Stimulated activated CD4-positive, alpha-beta T cell treated with anti-CD3 and anti-CD28 coated beads, Interleukin-1b, Interleukin-23, amount 100 ng/mL, for 4 hours (primary cell): Measurements from ENCODE around the gene NFKBIA.
"Not testable (repeated sequence)": the region's sequence is repeated elsewhere in the genome, so short reads cannot be mapped to it uniquely, and the experiment has no call there.

Experiments used
- DNase-seq, 2 donors: peaks; one replicate each; pipeline ENCODE4 v3.0.0-alpha.2; 2020; ENCODE audit warnings: low read depth in 2 of 2

Gene NFKBIA

DNA sequence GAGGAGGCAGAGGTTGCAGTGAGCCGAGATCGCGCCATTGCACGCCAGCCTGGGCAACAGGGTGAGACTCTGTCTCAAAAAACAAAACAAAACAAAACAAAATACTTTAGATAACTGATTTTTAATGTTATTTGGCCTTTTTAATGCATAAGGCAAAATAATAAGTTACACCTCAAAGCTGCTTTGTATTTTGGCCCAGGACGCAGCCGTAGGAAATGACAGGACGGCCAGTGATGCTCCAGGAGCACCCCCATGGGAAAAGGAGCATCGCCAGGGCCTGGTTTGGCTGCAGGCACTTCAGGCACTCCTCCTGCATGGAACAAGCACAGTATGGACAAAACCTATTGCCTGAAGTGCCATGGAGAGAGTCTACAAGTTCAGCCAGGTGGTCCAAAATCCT lies 3.5 kb upstream of the NFKBIA start:
- DNase-seq, result no peak

DNA sequence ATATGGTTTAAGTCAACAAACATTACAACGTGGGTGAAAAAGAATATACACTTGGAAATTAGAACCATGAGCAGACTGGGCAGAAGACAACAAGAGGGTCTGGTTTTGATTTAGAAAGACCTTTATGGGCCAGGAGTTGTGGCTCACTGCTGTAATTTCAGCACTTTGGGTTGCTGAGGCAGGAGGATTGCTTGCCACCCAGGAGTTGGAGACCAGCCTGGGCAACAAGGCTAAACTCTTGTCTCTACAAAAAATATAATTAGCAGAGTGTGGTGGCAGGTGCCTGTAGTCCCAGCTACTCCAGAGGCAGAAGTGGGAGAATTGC lies 2.7 kb upstream of the NFKBIA start:
- DNase-seq, result no peak

DNA sequence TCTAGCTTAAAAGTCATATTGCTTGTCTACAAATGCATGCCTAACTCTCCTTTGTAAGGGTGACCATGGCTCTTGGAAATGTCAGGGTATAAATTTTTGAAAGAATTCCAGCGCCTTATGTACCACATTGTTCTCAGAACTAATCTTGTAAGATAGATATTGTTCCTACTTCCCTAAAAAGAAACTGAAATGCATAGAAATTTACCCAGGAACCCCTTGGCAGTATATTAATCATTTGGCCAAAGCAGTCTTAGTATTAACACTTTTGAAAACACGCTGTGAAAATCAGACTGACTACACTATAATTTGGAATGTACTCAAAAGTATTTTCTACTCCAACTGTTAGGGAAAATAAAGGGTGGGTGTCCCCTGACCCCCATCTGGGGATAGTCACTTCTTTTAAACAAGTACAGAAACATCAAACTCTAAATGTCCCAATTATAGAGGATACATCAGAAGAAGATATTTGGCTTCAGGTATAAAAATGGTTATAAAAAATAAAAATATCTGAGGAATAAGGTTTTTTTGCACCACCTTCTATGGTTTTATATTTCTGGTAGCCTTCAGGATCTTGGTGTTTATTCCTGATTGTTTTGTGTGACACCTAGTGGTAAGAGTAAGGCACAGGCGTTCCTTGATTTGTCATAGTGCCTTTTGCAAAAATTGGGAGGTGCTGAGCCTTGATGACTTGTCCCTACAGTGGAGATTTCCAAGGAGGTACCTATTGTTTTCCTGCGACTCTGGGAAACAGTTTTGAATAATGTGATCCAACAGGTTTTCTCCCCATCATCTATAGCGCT lies 2.2 kb upstream of the NFKBIA start:
- DNase-seq, result no peak

DNA sequence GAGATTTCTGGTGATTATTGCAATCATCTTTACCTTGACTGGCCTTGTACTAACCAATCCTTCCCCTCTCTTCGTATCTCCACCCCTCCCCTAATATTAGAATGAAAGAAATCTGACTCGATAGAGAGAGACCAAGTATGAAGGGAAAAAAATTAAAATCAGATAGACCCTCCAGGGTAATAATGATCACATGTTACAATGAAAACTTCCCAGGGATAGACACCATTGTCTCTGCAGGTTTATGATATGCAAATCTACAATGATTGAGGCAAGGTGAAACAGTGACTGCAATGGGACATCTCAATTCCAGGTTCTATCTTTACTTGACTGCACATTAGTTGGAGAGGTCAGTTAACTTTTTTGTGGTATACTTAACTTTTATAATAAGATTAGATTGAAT lies 1.5 kb upstream of the NFKBIA start:
- DNase-seq, result no peak

DNA sequence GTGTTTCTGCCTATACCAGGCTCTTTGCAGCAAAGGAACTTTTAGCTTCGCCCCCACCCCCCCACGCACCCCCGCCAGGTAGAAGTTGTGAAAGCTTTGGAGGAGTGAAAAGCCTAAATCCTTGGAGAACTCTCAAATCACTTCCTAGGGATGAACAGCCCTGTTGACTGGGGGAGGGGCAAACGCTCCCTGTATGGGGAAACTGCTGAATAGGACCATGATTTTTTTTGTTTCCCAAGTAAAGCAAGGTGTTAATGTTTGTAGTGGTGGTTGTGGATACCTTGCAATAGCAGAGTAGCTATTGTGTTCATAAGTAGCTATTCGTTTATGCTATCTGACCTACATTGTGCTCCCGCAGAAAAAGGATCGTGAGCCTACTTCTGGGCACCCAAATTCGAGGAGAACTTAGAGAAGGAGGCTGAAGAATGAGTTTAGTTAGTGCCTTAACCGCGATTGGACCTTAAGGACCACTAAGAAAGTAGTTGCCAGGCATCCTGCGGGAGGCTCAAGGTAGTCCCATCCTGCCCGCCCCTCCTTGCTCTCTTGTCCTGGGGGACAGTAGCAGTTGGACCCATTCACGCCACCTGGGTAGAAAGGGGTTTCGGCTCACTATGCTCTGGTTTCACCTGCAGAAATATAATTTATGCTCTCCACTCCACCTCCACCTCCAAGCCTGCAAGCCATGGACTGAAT lies 901 bp upstream of the NFKBIA start:
- DNase-seq, result no peak

DNA sequence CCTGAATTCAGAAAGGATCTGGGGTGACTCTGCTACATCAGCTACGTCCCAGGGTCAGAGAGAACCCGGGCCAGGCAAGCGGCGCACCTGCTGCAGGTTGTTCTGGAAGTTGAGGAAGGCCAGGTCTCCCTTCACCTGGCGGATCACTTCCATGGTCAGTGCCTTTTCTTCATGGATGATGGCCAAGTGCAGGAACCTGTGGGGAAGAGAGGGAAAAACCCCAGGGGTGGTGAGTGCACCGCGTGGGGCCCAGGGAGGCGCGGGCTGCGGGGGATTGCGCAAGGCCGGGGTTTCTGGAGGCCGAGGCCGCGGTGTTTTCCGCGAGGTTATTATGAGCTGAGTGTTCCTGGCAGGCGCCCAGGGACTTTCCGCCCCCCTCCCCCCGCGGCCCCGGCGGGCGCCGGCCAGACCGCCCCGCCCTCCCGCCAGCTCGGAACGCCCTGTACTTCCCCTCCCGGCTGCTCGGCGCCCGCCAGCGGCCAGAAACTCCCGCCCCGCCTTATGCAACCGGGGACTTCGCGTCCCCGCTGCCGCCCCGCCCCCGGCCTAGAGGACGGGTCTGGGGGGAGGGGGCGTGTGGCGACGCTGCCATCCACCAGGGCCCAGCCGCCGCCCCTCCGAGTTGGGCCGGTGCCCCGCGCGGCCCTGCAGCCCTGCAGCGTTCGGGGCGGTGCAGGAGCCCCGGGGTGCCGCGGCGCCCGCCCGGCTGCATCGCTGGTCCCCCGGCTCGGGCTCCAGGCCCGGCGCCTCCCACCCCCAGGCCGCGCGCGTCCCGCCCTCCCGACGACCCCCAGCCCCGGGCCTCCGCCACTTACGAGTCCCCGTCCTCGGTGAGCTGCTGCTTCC lies 723 bp downstream of the NFKBIA start:
- DNase-seq, result peak; percentile 97

DNA sequence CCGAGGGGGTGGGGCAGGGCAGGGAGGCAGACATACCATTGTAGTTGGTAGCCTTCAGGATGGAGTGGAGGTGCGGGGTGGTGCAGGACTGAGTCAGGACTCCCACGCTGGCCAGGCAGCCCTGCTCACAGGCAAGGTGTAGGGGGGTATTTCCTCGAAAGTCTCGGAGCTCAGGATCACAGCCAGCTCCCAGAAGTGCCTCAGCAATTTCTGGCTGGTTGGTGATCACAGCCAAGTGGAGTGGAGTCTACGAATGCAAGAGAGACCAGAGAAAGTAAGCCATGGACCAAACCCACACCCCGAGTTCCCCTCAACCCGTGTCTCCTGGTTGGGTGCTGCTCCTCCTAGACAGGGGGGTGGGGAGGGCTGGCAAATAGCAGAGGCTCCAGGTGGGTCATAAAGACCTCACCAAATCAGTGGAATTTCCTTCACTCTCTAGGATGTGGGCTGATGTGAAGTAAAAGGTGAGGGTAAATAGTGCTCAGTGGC lies 1.4 kb downstream of the NFKBIA start:
- peak; percentile 45 to 47 for DNase-seq

DNA sequence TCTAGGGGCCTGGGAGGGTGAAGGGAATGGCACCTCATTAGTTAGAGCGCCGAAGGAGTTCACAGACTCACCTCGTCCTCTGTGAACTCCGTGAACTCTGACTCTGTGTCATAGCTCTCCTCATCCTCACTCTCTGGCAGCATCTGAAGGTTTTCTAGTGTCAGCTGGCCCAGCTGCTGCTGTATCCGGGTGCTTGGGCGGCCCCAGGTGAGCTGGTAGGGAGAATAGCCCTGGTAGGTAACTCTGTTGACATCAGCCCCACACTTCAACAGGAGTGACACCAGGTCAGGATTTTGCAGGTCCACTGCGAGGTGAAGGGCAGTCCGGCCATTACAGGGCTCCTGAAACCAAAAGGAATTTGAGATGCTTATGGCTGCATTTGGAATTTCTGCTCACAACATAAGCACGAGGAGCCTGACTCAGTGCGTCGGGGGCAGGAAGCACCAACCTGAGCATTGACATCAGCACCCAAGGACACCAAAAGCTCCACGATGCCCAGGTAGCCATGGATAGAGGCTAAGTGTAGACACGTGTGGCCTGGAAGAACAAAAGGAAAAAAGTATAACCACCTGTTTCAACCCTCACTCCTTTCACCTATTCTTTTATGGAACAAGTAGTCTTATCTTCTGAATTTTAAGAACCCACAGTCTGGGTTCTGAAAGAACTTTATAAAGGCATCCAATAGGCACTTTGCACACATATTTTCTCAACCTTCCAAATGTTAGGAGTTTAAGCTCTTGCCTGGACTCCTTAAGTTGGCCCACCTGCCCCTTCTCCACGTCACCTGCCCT lies 2.0 kb downstream of the NFKBIA start:
- DNase-seq, result peak in 1 of 2 donors; percentile 41

DNA sequence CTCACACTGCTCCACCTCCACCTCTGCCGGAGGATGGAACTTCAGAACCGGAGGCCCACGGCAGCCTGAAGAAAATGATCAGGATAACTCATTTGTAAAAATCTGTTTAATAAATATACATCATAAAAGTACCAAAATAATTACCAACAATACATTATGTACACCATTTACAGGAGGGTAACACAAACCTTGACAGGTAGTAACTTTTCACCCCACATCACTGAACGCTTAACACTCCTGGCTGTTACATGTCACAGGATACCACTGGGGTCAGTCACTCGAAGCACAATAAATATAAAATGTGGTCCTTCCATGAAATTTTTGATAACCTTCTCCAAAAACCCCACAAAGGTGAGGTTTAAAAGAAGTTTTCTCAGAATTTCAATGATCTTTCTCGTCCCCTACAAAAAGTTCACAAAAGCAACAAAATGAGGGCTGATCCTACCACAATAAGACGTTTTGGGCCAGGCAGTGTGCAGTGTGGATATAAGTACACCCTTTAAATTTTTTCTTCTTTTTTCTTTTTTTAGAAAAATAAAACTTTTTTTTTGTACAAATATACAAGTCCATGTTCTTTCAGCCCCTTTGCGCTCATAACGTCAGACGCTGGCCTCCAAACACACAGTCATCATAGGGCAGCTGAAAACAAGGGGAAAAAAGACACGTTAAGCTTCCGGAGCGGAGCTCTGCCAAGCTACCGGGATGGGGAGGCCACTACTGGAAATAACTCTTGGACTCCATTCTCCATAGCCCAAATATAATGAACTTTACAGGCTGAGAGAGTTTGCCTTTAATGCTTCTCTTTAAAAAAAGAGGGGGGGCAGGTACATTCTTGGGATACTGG lies 2.9 kb downstream of the NFKBIA start:
- no peak for DNase-seq

DNA sequence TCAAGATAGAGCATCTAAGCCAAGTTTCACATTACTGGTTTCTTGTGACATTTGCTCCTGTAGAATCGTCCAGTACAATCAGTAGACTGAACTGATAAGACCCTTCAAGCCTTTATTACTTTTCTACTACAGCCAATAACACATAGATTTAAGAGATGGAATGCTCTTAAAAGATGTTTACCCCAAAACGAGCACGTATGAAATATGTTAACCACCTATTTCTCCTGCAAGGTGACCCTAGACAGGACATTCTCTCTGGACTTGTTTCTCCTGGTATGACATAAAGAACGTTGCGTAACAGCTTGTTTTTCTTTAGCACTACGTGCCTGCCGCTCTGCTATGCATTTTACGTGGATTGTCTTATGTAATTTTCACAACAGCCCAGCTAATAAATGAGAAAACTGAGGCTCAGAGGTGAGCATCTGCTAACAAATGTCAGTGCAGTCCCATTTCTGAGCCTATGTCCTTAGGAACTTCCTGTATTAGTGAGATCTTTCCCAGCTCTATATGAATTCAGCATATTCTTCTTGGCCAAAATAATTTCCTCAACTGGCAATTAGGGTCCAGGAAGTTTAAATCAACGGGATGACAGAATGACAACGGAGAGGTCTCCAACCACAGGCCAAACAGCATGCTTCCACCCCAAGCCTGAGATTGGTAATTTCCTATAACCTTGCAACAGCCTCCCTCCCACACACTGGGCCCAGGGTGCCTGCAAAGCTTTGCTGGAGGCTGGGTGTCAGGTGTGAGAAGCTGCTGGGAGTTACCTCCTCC lies 3.7 kb downstream of the NFKBIA start:
- DNase-seq, result peak; percentile 34 to 47

DNA sequence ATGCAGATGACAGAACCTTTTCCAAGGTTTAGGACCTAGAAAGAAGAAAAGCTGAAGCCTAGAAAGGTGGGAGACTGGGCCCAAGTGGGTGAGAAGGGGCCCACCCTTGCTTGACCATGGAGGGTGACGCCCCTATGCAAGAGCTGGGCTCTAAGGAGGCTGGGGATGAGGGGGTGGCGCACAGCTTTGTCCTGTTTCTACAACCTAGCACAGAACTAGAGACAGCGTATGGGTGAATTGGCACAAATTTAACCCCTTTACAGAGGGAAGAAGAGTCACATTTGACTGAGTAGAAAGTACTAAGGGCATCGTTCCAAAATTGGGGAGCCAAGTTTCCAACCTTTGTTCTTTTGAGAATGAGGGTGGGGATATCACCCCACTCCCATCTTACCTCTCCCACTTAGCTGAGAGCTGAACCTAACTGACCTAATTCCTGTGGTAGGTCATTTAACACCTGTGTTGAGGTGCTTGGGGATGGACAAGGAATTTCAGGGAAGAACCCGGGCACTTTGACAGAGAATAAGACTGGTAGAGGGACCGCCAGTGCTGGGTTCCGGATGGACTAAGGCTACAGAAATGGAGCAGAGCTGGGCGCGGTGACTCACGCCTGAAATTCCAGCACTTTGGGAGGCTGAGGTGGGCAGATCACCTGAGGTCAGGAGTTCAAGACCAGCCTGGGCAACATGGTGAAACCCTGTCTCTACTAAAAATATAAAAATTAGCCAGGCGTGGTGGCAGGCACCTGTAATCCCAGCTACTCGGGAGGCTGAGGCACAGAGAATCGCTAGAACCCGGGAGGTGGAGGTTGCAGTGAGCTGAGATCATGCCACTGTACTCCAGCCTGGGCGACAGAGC lies 5.2 kb downstream of the NFKBIA start:
- DNase-seq, result peak in 1 of 2 donors; percentile 40

DNA sequence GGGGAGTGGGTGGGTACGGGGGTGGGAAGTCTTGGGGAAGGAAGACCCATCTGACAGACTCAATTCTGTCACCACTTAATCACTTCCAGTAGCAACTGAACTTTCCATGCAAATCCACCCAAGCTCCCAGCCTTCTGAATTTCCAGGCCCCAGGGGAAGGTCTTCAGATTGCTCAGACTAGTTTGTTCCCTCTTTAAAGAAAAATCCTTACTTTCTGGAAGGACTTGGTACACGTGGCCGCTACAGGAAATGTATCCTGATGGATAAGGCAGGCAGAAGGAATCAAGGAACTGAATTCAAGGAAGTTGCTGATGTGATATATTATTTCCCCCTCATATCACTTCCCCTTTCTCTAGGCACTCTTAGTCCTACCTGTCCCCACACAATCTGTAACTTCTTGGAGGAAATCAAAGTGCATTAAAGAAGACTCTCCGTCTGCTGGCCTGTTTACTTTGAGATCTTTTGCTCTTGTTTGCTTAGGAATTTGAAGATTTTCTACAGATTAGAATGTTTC lies 6.4 kb downstream of the NFKBIA start:
- DNase-seq, result no peak

DNA sequence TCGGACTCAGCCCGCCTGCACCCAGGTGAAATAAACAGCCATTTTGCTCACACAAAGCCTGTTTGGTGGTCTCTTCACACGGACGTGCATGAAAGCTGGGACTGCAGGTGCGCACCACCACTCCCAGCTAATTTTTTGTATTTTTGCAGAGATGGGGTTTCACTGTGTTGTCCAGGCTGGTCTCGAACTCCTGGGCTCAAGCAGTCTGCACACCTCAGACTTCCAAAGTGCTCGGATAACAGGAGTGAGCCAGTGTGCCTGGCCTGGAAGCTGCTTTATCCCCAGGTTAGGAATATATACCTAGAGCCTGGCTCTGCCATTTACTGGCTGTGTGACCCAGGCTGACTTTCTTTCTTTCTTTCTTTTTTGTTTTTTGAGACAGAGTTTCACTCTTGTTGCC lies 7.9 kb downstream of the NFKBIA start:
- not testable (repeated sequence) for DNase-seq

DNA sequence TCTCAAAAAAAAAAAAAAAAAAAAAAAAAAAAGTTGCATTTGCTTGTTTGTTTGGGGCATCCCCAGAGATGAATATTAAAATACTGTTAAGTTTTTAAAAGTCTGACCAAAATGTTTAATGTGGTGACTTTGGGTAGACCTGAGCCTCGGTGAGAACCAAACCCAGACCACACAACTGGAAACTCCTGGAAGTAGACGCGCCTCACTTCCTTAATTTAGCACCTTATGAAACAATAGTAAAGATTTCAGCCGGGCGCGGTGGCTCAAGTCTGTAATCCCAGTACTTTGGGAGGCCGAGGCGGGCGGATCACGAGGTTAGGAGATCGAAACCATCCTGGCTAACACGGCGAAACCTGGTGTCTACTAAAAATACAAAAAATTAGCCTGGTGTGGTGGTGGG lies 9.3 kb downstream of the NFKBIA start:
- no peak for DNase-seq

DNA sequence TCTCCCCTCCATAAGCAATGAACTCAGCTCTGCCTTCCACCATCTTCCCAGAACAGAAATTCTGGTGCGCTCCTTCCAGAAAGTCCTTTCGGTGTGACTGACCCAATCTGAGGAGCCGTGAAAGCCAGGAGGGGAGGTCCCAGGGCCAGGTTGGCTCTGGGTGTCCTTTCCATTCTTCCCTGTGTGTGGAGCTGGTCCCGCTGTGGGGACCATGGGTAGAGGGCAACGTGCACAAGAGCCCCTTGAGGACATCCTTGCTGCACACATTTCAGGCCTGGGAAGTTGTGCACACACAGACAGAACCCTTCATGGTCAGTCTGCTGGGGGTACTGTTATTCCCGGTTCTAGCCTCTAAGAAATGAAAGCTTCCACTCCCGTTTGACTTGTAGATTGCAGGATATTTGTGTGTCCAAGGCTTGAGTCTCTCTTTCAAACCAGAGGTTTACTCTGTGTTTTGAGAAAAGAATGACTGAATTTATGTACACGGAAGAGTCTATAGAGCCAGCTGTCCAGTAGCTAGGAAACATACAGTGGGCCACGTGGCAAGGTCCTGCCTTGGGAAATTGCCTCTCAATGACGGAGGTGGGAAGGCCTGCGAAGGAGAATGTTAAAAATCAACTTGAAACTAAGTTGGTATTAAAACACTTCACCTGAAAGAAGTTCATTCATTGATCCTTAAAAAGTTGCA lies 10.1 kb downstream of the NFKBIA start:
- DNase-seq, result no peak

DNA sequence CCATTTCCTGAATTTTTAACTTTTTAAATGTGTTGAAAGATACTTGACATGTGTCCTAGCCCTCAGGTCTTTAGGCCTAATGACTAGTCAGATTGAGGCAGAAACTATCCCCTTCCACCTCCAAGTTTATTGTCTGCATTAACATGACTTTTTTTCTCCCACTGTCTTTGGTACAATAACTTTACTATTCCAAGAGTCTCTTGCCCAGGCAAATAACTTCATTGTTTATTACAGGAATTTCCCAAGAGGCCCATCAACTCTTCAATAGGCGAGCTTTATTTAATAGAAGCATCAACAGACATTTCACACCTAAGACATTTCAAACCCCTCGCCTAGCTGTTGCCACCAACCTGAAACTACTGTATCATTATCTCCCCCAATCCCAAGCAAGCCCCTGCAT lies 10.7 kb downstream of the NFKBIA start:
- no peak for DNase-seq

DNA sequence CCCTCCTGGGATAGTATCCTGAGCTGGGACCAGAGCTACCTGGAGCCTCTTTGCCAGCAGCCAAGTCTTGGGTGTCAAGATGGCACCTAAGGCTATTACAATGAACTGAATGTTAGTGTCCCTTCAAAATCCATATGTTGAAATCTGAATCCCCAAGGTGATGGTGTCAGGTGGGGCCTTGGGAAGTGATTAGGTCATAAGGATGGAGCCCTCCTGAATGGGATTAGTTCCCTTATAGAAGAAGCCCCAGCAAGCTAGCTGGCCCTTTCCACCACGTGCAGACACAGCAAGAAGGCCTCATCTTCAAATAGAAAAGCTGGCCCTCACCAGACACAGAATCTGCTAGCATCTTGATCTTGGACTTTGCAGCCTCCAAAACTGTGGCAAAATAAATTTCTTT lies 12.4 kb downstream of the NFKBIA start:
- DNase-seq, result no peak

DNA sequence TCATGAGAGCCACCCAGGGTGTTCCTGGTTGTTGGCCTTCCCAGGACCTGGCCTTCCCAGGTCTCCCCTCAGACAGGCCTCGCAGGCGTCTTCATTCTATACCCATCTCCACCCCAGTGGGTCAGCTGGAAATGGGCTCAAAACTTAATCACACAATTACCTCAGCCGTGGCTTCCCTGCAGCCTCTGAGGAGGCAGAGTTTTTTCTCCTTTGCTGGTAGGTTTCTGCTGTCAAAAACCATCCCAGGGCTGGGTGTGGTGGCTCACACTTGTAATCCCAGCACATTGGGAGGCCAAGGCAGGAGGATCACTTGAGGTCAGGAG lies 13.2 kb downstream of the NFKBIA start:
- no peak for DNase-seq
